ENCODE data around the gene OPRM1.
"Not testable (repeated sequence)": the region's sequence is repeated elsewhere in the genome, so short reads cannot be mapped to it uniquely, and the experiment has no call there.

OPRM1 gene

DNA sequence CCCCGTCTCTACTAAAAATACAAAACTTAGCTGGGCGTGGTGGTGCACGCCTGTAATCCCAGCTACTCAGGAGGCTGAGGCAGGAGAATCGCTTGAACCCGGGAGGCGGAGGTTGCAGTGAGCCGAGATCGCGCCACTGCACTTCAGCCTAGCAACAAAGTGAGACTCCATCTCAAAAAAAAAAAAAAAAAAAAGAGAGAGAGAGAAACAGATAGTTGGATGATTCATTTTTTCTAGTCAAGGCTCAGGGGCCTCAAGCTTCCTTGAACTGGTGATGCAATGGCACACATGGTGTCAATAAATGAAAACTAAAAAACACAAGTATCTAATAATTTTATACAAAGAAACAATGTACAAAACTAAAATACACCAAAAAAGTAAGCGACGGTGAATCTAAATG lies 202.0 kb downstream of the OPRM1 start:
- not testable (repeated sequence) for DNase-seq (ENCODE audit: low read depth)

DNA sequence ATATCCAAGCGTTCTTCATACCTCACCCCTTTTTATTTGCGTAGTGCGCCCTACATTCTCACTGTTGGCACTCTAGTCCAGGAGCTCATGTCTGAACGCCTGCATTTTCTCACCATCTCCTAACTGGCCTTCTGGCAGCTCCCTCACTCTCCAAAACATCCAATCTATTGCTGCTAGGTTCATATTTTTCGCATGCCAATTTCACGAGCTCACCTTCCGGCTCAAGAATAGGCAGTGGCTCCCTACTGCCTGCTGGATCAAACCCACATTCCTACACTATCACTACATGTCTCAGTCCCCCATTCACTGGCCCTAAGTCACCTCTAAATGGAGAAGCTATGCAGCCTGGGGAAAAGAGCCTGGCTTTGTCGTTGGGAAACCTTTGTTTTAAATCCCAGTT lies 202.5 kb downstream of the OPRM1 start:
- DNase-seq (ENCODE audit: low read depth) = no peak

DNA sequence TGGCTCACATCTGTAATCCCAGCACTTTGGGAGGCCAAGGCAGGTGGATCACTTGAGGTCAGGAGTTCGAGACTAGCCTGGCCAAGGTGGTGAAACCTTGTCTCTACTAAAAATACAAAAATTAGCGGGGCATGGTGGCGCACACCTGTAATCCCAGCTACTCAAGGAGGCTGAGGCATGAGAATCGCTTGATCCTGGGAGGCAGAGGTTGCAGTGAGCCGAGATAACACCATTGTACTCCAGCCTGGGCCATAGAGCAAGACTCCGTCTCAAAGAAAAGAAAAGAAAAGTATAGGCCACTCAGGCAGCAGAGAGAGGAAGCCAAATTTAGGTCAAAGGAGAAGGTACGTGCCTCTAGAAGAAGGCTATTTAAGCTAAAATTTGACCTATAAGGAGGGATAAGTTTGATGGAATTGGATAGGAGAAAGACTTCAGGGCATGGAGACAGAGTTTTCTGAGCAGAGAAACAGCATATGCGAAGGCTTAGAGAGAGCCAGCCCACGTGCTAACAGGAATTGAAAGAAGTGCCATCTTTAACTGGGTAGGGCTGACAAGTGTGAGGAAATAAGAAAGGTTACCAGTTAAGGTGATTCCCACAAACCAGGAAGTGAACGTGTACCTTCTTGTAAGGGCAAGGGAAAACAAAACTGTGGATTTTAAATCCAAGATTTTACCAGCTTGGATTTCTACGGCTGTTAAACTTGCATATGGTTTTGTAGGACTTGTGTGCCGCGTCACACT lies 203.7 kb downstream of the OPRM1 start:
- DNase-seq (ENCODE audit: low read depth) = no peak

- DNase-seq (ENCODE audit: low read depth) = no peak
Observed at GRCh38 chr6:154243793-154244750, 205.0 kb downstream of the OPRM1 start.

- no peak for DNase-seq (ENCODE audit: low read depth)
Observed at GRCh38 chr6:154245506-154245905, 206.5 kb downstream of the OPRM1 start.

DNA sequence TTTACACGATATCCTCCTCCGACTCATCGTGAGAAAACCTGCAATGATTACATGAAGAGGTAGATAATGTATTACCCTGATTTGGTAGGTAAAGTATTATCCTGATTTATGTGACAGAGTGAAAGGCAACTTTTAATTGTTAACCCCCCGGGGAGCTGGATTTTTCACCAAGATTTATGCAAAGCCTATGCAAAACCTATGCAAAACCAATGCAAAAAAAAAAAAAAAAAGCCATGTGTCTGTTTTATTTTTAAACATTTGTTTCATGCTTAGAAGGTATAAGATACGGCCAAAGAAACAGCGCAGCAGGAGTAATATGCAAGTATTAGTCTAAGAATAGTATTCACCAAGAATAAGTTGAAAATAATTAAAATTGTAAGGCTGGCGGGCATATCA lies 207.7 kb downstream of the OPRM1 start:
- no peak for DNase-seq (ENCODE audit: low read depth)

- DNase-seq (ENCODE audit: low read depth) = no peak
Observed at GRCh38 chr6:154247119-154247861, 208.2 kb downstream of the OPRM1 start.

GRCh38 chr6:154249499-154250298 lies 210.7 kb downstream of the OPRM1 start:
- DNase-seq (ENCODE audit: low read depth) = no peak

- no peak for DNase-seq (ENCODE audit: low read depth)
Observed at GRCh38 chr6:154251116-154251515, 212.1 kb downstream of the OPRM1 start.

- DNase-seq (ENCODE audit: low read depth) = no peak
Observed at GRCh38 chr6:154252678-154253077, 213.6 kb downstream of the OPRM1 start.

DNA sequence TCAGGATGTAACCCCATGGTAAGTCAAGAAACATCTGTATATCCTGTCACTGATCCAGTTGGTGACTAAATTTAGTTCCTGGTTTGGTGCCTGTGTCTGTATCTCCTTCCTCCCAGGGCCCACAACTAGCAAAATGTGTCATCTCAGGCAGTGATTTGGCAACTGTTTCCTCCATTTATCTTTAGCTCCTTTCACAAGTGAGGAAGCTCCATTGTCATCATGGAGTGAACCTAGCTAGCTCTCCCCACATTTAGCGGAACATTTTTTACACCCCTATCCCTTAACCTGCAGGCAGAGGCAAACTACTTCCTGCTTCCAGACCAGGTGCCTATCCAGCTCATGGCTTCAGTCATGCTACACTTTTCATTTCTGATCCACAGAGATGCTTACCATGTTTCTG lies 218.0 kb downstream of the OPRM1 start:
- no peak for DNase-seq (ENCODE audit: low read depth)

GRCh38 chr6:154258064-154258757 lies 219.2 kb downstream of the OPRM1 start:
- no peak for DNase-seq (ENCODE audit: low read depth)

GRCh38 chr6:154261688-154262397 lies 222.8 kb downstream of the OPRM1 start:
- no peak for DNase-seq (ENCODE audit: low read depth)

- DNase-seq (ENCODE audit: low read depth) = no peak
Observed at GRCh38 chr6:154266560-154267099, 227.6 kb downstream of the OPRM1 start.

DNA sequence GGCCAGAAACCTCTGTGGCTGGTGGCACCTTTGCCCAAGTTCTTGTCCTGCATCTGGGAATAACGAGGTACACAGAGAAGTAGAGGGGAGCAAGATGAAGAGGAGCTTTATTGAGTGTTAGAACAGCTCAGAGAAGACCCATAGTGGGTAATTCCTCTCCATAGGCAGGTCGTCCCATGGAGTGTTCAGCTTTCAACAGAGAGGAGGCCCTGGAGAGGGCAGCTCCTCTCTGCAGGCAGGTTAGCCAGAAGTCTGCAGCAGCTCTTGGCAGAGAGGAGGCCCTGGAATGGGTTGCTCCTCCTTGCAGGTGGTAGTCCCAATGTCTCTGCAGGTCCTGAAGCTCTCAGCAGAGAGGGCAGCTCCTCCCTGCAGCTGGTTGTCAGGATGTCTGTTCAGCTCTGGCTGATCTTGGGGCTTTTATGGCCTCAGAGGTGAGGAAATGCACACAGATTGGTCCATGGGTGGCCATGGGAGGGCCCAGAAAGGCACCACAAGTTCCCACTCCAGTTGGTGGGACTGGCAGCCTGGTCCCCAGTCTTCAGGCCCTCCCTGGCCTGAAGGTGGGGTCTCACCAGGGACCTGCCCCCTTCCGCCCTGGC lies 228.6 kb downstream of the OPRM1 start:
- no peak for DNase-seq (ENCODE audit: low read depth)

DNA sequence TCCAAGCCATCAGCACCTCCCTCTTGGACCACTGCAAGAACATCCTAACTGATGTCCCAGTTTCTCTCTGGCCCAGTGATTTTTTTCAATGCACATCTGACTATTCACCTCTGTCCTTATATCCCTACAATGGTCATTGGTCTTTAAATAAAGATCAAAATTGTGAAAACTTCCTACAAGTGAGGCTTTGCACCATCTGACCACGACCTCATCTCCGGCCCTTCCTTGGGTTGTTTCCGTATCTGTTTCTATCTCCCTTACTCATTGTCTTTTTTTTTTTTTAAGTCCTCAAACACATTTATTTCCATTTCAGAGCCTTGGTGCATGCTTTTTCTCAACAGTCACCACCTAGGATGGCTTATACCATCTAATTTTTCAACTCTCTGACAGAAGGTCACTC lies 229.4 kb downstream of the OPRM1 start:
- no peak for DNase-seq (ENCODE audit: low read depth)

- no peak for DNase-seq (ENCODE audit: low read depth)
Observed at GRCh38 chr6:154274168-154274567, 235.1 kb downstream of the OPRM1 start.

DNA sequence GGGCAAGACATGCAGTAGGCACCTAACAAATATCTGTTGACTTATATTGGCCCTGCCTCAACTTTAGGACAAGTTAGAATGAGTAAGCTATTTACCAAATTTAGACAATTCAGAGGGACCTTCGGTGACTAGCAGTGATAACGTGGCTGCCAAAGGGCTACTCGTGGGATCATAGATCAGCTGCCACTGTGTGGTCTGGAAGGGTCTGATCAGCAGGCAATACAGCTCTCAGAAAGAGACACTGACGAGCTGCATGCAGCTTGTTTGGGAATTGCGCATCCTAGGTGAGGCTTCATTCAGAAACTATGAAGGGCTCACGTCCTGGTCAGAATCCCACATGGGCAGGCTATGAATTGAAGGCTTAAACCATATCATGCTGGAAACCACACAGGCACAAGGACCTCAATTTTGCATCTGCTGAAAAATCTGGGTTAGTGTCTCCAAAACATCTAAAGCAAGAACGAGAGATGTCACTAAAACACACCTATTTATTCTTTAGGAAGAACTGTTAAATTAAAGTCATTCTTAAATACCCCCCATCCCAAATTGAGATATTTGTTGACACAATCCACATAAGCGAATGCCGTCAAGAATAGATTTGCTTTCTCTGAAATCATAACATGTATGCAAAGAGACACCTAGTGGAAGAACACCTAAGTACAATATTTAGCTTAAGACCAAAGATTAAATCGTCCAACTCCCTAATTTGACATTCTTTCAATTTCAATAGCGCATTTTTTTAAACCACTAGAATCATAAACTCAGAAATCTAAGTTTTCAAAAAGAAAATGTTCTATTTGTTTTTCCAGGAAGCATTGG lies 238.0 kb downstream of the OPRM1 start:
- DNase-seq (ENCODE audit: low read depth) = no peak

DNA sequence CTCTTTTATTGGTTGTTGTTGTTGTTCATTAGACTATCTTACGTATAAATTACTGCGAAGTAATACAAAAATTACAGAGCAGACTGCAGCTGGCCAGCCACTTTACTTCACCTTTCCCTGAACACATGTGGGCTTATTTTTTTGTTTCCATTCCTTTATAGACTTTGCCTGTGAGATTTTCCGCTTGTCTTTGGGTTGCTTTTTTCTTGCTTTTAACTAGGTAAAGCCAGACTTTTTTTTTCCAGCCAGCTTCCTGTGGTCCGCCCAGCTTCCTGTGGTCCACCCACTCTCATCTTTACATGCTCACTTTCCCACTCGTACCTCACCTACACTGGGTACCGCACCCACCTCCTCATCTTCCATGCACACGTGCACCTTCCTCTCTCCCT lies 238.6 kb downstream of the OPRM1 start:
- DNase-seq (ENCODE audit: low read depth) = no peak

Data from GM04504 (cell line).